Bone marrow (tissue), 2 donors: ENCODE data around the gene DDT.
"Not testable (repeated sequence)": the region's sequence is repeated elsewhere in the genome, so short reads cannot be mapped to it uniquely, and the experiment has no call there.

Source experiments
- DNase-seq, 2 donors: peaks; one replicate each; lab custom pipeline; 2025; lab: John Stamatoyannopoulos, UW

DDT gene

DNA sequence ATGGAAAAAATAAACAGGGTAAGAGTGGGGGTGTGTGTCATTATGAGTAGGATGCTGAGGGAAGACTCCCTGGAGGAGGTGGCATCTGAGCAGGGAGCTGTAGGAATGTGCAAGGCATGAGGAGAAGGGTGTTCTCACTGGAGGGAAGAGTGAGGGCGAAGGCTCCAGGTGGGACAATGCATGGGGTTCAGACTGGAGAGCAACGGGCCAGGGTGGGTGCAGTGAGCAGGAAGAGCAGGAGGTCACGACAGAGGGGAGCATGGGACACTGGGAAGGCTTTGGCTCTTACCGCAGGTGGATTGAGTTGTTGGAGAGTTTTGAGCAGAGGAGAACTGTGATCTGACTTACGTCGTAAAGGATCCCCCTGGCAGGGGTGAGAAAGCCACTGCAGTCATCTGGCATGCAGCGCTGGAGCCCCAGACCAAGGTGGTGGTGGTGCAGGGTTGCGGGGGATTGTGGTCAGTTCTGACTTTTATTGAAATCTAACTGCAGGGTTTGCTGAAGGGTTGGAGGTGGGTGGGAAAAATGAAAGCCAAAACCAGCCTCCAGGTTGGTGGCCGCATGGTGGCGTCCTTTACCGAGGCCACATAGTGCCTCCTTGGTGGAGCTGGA is 21.3 kb downstream of the DDT start:
- not testable (repeated sequence) for DNase-seq

DNA sequence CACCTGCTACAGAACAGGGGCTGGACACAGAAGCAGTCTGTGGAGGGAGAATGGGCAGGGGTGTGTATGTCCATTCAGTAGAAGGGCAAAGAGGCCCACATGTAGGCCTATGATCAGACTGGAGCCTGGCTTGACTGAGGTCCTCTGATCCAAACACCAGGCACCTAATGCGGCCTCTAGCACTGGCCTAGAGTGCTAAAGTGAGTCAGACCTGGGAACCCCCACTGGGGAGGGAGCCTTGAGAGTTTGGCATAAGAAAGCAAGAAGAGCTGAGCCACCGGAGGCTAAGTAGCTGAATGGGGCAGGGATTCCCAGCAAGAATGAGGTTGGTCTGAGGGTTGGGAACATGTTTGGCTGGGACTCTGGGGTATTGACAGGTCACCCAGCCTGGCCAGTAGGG is 22.9 kb downstream of the DDT start:
- not testable (repeated sequence) for DNase-seq

DNA sequence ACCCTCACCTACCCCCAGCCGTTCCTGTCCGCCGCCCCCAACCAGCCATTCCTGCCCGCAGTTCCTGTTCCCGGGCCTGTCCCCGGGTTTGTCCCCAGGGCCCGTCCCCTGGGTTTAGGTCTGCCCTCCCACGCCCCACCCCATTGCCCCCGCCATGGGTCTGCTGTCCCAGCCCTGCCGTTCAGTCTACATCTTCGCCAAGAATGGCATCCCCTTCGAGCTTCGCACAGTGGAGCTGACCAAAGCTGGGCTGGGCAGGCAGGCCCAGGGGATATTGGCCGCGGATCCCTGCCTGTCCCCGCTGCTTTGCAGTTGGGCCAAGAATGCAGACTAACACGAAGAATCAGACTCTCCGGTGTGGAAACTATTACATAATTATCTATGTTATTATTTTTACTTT is 24.5 kb downstream of the DDT start:
- DNase-seq: not testable (repeated sequence)

DNA sequence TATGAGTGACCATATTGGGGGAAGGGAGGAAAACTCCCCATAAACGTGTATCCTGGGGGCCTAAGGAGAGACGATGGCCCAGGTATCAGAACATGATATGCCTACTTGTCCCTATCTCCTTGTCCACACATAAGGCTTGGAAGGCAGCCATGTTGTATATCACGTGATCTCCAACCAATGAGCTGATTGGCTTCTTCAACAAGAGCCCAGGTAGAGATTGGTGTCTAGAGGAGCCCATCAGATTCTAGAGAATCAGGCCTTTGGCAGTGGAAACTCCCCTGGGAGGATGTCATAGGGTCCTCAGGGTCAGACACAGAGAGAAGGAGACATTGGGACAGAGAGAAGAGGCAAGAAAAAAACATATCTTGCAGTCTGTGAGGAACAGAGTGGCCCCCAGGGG is 26.9 kb downstream of the DDT start:
- DNase-seq: not testable (repeated sequence)

DNA sequence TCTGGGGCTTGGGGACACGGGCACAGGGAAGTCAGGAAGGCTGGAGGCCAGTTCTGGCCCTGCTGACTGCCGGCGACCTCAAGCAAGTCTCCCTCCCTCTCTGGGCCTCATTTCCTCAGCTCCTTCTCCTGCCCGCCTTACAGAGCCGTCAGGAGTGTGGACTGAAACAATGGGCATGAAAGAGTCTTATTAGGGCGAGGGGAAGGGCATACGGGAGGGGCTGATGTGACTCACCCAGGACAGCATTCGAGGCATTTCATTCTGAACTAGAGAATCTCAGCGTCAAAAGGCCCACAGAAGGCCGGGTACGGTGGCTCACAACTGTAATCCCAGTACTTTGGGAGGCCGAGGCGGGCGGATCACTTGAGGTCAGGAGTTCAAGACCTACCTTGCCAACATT is 34.1 kb downstream of the DDT start:
- not testable (repeated sequence) for DNase-seq

DNA sequence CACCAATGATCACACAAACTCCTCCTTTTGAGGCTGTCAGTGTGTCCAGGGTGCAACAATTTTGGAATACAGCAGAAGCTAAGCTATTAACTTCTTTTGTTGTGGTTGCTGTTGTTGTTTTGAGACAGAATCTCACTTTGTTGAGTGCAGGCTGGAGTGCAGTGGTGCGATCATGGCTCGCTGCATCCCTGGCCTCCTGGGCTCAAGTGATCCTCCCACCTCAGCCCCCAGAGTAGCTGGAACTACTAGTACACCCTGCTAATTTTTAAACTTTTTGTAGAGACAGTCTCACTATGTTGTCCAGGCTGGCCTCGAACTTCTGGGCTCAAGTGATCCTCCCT is 35.3 kb downstream of the DDT start:
- DNase-seq: no peak

DNA sequence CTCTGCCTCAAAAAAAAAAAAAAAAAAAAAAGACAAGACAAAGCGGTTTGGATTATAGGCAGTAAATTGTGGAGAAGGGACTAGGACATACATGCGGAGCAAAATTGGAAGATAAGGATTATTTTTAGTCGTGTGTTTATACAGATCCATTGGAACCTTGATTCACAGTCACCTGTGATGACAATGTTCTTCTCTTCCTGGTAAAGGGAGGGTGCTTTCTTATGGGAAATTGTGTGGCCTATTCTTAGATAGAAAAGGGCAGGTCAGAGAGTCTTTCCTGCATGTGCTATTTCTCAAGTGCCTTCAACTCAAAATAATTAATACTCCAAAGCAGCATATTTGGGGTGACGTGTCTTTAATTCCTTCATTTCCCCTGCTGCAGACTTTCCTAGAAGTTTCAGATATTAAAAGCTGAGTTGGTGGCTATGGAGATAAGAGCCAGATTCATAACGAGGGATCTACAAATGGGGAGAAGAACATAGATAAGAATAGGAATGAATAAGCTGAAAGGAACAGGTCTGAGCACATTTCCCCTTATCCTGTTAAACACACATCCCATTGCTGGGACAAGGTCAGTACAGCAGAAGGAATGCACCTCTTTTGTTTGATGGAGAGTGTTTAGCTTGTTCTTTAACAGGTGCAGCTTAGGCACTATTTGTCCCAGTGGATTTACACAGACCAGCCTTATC is 35.8 kb downstream of the DDT start:
- DNase-seq: no peak

DNA sequence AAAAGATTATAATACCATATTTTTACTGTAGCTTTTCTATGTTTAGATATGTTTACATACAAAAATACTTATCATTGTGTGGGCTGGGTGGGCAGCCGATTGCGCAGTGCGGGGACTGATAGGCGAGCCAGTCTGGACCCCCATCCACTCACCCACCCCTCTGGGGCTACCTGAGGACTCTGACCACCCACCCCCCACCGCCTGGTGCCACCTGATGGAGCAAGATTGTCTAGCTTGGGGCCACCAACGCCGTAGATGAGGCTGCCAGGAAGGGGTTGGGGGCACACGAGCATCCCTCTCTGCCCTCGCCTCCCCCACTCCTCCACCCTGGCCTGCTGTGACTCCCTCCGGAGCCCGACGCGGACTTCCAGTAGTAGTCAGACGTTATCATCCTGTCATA is 47.7 kb downstream of the DDT start:
- no peak for DNase-seq

DNA sequence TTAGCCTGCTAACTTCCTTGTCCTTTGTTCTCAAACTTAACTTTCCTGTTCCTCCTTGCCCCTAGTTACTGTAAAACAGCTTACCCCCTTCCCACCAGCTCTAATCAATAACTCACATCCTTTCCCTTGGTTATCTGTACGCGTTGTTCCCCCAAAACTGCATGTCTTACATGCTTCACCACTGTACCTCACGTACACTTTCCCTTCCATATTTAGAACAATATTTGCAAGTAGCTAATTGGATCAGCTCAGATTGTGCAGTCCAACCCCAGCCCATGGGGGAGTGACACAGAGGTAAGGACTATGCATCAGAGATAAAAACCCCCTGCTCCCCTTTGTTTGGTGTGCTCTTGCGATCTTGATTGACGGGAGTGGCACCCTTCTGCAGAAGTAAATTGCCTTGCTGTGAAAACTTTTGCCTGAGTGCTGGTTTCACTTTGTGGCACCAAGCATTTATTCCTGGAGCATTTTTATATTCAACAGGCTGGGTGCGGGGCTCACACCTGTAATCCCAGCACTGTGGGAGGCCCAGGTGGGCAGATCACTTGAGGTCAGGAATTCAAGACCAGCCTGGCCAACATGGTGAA is 49.1 kb downstream of the DDT start:
- DNase-seq: no peak

DNA sequence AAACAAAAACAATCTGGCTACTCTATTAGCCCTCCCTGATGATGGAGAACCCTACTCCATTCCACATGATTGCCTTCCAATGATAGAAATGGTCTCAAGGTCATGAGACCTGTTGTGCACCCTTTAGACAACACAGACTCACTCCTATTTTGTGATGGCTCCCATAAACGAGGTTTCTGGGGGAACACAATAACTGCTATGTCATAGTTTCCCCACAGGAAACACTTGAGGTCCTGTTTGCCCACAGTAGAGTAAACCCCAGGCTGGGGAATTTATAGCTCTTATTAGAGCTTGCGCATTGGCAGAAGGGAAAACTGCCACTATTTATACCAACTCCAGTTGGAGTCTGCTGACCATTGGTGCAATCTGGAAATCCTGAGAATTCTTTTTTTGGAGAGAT is 51.3 kb downstream of the DDT start:
- DNase-seq: peak in 1 of 2 donors; percentile 24

DNA sequence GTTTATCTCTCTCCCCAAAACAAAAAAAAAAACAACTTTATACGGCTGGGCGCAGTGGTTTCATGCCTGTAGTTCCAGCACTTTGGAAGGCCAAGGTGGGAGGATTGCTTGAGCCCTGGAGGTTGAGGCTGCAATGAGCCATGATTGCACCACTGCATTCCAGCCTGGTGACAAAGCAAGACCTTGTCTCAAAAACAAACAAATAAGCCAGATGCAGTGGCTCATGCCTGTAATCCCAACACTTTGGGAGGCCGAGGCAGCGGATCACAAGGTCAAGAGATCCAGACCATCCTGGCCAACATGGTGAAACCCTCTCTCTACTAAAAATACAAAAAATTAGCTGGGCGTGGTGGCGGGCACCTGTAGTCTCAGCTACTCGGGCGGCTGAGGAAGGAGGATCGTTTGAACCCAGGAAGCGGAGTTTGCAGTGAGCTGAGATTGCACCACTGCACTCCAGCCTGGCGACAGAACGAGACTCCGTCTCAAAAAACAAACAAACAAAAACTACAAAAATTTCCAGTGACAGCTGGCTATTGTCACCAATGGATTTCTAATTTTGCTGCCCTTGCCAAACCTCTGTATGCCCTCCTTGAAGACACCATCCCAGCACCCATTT is 52.5 kb downstream of the DDT start:
- DNase-seq: not testable (repeated sequence)
